BJ (cell line): Measurements from ENCODE around the gene RPRML. TPM values are rescaled to one million over a fixed set of nuclear protein-coding genes. Genes with fewer than 3 reads are reported as not detected.

Experiments
- CTCF ChIA-PET: fragments of 350-600 bp; formaldehyde crosslinking; extraction: SDS; loops from one replicate; lab custom pipeline; 2021; ENCODE audit warnings: antibody characterized with exemption, inconsistent platforms; lab: Yijun Ruan, JAX
- POLR2A ChIA-PET: fragments of 300-600 bp; sonication (Branson Sonifier 250); formaldehyde crosslinking; extraction: SDS; loops from one replicate; lab custom pipeline; 2021; ENCODE audit warnings: antibody characterized with exemption; lab: Charles Lee
- DNase-seq: peaks from one replicate; pipeline ENCODE4 v3.0.0-alpha.2; 2011; ENCODE audit warnings: low read depth
- H3K27me3 ChIP-seq: 2 replicates; pipeline ENCODE4 v1.6.0; 2011; ENCODE audit warnings: low read length; ENCODE audit not compliant: control insufficient read depth, insufficient read depth
- H3K36me3 ChIP-seq: 2 replicates; pipeline ENCODE4 v1.5.1; 2011; ENCODE audit warnings: low read length; ENCODE audit not compliant: control insufficient read depth, insufficient read depth
- H3K4me3 ChIP-seq: 2 replicates; pipeline ENCODE4 v1.5.1; 2011; ENCODE audit warnings: low read depth, mild to moderate bottlenecking, control low read depth, low read length
- CTCF ChIP-seq: IDR thresholded peaks from 2 replicates; pipeline ENCODE4 v1.5.1; 2011; ENCODE audit warnings: low read depth, mild to moderate bottlenecking, control low read depth, inconsistent platforms, low read length, moderate library complexity; ENCODE audit not compliant: insufficient read depth
- polyA plus RNA-seq: library from polyadenylated mRNA; depleted of rRNA; stranded (reverse); fragments of >200 nt; gene quantifications from 2 replicates; pipeline ENCODE4 v1.2.3, GENCODE V29; 2011

RPRML gene
- polyA plus RNA-seq, 1 experiment, result not detected

- TF ChIP-seq CTCF, result no peak
- ChIA-PET CTCF (interaction anchor here (2.4 kb wide), 1 partner anchor 10 kb away, joined by 20 read pairs; no protein-coding TSS in a partner anchor), POLR2A (interaction anchor here (0.6 kb wide), 1 partner anchor 8 kb away, joined by 5 read pairs; no protein-coding TSS in a partner anchor)
- H3K36me3 ChIP-seq, result no peaks in the 10 kb centered on the region
- peaks cover 3% of the 10 kb centered on the region for H3K27me3 ChIP-seq
- H3K4me3 ChIP-seq, result no peak overlapping the region
- DNase-seq, result no peak
These were observed 27.3 kb downstream of the RPRML start for GRCh38 chr17:46951706-46952105.

GRCh38 chr17:46950997-46951621 lies 27.9 kb downstream of the RPRML start:
- peaks cover 3% of the 10 kb centered on the region for H3K27me3 ChIP-seq
- no peaks in the 10 kb centered on the region for H3K36me3 ChIP-seq
- POLR2A ChIA-PET, result interaction anchor here (0.6 kb wide), 1 partner anchor 8 kb away, joined by 5 read pairs; no protein-coding TSS in a partner anchor
- no peak for DNase-seq
- TF ChIP-seq CTCF, result no peak
- CTCF ChIA-PET, result interaction anchor here (2.4 kb wide), 1 partner anchor 9 kb away, joined by 20 read pairs; no protein-coding TSS in a partner anchor
- H3K4me3 ChIP-seq, result no peak overlapping the region

GRCh38 chr17:46950342-46950996 lies 28.6 kb downstream of the RPRML start:
- Histone ChIP-seq H3K27me3 (peaks cover under 1% of the 10 kb centered on the region), H3K36me3 (no peaks in the 10 kb centered on the region), H3K4me3 (no peak overlapping the region)
- DNase-seq, result no peak
- ChIA-PET POLR2A (no interaction called here), CTCF (interaction anchor here (1.2 to 2.4 kb wide), 2 partner anchors 8 to 14 kb away, joined by 3 to 20 read pairs; no protein-coding TSS in a partner anchor)
- TF ChIP-seq CTCF, result no peak

- H3K4me3 ChIP-seq, result no peak overlapping the region
- ChIA-PET POLR2A (interaction anchor here (0.6 kb wide), 1 partner anchor 105 kb away, joined by 9 read pairs; no protein-coding TSS in a partner anchor), CTCF (interaction anchor here (0.9 to 1.2 kb wide), 4 partner anchors 8 to 107 kb away, joined by 3 to 4 read pairs (median 3); no protein-coding TSS in a partner anchor)
- no peaks in the 10 kb centered on the region for H3K36me3 ChIP-seq
- no peak for DNase-seq
- H3K27me3 ChIP-seq, result no peaks in the 10 kb centered on the region; the same call in 1 of the 2 replicates
- TF ChIP-seq CTCF, result no peak
These were observed 29.5 kb downstream of the RPRML start for GRCh38 chr17:46949291-46950174.
